ENCODE results near the gene SOX13. TPM values are rescaled to one million over a fixed set of nuclear protein-coding genes. Genes with fewer than 3 reads are reported as not detected.

The SOX13 gene
- total RNA-seq, 1 donor from 2014 or later: not detected

- Mint-ChIP-seq H3K4me1 (no peaks in the 10 kb centered on the region), H3K27ac (no peak overlapping the region), H3K27me3 (peaks cover 19% of the 10 kb centered on the region), H3K9me3 (no peaks in the 10 kb centered on the region), H3K36me3 (ENCODE audit: low read depth) (no peaks in the 10 kb centered on the region), H3K4me3 (no peak overlapping the region)
- no peak for TF ChIP-seq CTCF (IDR thresholded peaks at IDR 0.05)
- no peak for DNase-seq
- intact Hi-C loops (cut with micrococcal nuclease): no loop called here
- ChIA-PET CTCF (no interaction called here), POLR2A (no interaction called here)
- ATAC-seq (ENCODE audit: low read depth): no peak
Measured at GRCh38 chr1:204081791-204082513, 9.0 kb downstream of the SOX13 start.

- intact Hi-C loops (cut with micrococcal nuclease): no loop called here
- TF ChIP-seq CTCF (IDR thresholded peaks at IDR 0.05): no peak
- Mint-ChIP-seq H3K4me1 (no peaks in the 10 kb centered on the region), H3K36me3 (ENCODE audit: low read depth) (no peaks in the 10 kb centered on the region), H3K9me3 (no peaks in the 10 kb centered on the region), H3K27ac (no peak overlapping the region), H3K4me3 (no peak overlapping the region), H3K27me3 (peaks cover 12% of the 10 kb centered on the region)
- POLR2A ChIA-PET: no interaction called here
- CTCF ChIA-PET: no interaction called here
- ATAC-seq (ENCODE audit: low read depth) (no peak), DNase-seq (no peak)
Measured at GRCh38 chr1:204083491-204083890, 10.6 kb downstream of the SOX13 start.

- DNase-seq: no peak
- ATAC-seq (ENCODE audit: low read depth): no peak
- TF ChIP-seq CTCF (IDR thresholded peaks at IDR 0.05): no peak
- ChIA-PET POLR2A (no interaction called here), CTCF (no interaction called here)
- Mint-ChIP-seq H3K9me3 (no peaks in the 10 kb centered on the region), H3K27ac (no peak overlapping the region), H3K27me3 (peaks cover 12% of the 10 kb centered on the region), H3K4me1 (no peaks in the 10 kb centered on the region), H3K4me3 (no peak overlapping the region), H3K36me3 (ENCODE audit: low read depth) (no peaks in the 10 kb centered on the region)
- intact Hi-C loops (cut with micrococcal nuclease): no loop called here
Measured at GRCh38 chr1:204084247-204084772, 11.4 kb downstream of the SOX13 start.

GRCh38 chr1:204085876-204086275, 13.0 kb downstream of the SOX13 start:
- Mint-ChIP-seq H3K4me3 (no peak overlapping the region), H3K4me1 (no peaks in the 10 kb centered on the region), H3K27me3 (peaks cover 8% of the 10 kb centered on the region), H3K9me3 (no peaks in the 10 kb centered on the region), H3K27ac (no peak overlapping the region), H3K36me3 (ENCODE audit: low read depth) (no peaks in the 10 kb centered on the region)
- intact Hi-C loops (cut with micrococcal nuclease): no loop called here
- ChIA-PET CTCF (no interaction called here), POLR2A (no interaction called here)
- TF ChIP-seq CTCF (IDR thresholded peaks at IDR 0.05): no peak
- DNase-seq (no peak), ATAC-seq (ENCODE audit: low read depth) (no peak)

GRCh38 chr1:204087181-204087892, 14.4 kb downstream of the SOX13 start:
- H3K36me3 Mint-ChIP-seq (ENCODE audit: low read depth): no peaks in the 10 kb centered on the region
- no peak for DNase-seq
- H3K27ac Mint-ChIP-seq: no peak overlapping the region
- ChIA-PET CTCF (no interaction called here), POLR2A (no interaction called here)
- intact Hi-C loops (cut with micrococcal nuclease): no loop called here
- no peaks in the 10 kb centered on the region for H3K9me3 Mint-ChIP-seq
- no peak overlapping the region for H3K4me3 Mint-ChIP-seq
- no peak for TF ChIP-seq CTCF (IDR thresholded peaks at IDR 0.05)
- no peak for ATAC-seq (ENCODE audit: low read depth)
- H3K27me3 Mint-ChIP-seq: peaks cover 3% of the 10 kb centered on the region
- H3K4me1 Mint-ChIP-seq: no peaks in the 10 kb centered on the region

Data from activated B cell treated with CpG ODN at 0.5 μM for 24 hours (primary cell).